Heart left ventricle (tissue), 16 donors: ENCODE results near the gene FOXN3. TPM values are rescaled to one million over a fixed set of nuclear protein-coding genes. Genes with fewer than 3 reads are reported as not detected.
A peak's percentile ranks its signal among the peaks of the same experiment; 100 is the strongest.

Experiments used
- ATAC-seq, 4 donors: fragments of 200-7000 bp; cut with Tn5 transposase; one replicate each; pipeline ENCODE4 v1.9.1; 2020 to 2022; ENCODE audit warnings: moderate library complexity in 4 of 4, mild to moderate bottlenecking in 3 of 4, moderate number of reproducible peaks in 1 of 4
- DNase-seq, 5 donors: peaks; one replicate each; pipeline ENCODE4 v3.0.0-alpha.2; 2020
- H3K27ac ChIP-seq, 12 donors: fragments of 200-600 bp; sonication (generic) in 4 of 12; one replicate each; pipeline versions ENCODE4 v1.5.0 to v1.8.0; 2016 to 2022; ENCODE audit warnings: mild to moderate bottlenecking in 2 of 12
- H3K27me3 ChIP-seq, 9 donors: fragments of 200-600 bp; sonication (generic) in 2 of 9; one replicate each; pipeline versions ENCODE4 v1.5.1 to v1.8.0; 2016 to 2022; ENCODE audit warnings: mild to moderate bottlenecking in 3 of 9
- H3K36me3 ChIP-seq, 9 donors: fragments of 200-600 bp; sonication (generic) in 2 of 9; one replicate each; pipeline versions ENCODE4 v1.5.0 to v1.8.0; 2018 to 2022; ENCODE audit warnings: mild to moderate bottlenecking in 2 of 9
- H3K4me1 ChIP-seq, 12 donors: fragments of 200-600 bp; sonication (generic) in 4 of 12; one replicate each; pipeline versions ENCODE4 v1.5.0 to v1.8.0; 2016 to 2022; ENCODE audit warnings: mild to moderate bottlenecking in 3 of 12
- H3K4me3 ChIP-seq, 12 donors: fragments of 200-600 bp; sonication (generic) in 4 of 12; one replicate each; pipeline versions ENCODE4 v1.5.0 to v1.8.0; 2017 to 2022; ENCODE audit warnings: mild to moderate bottlenecking in 9 of 12, moderate library complexity in 4 of 12
- H3K9me3 ChIP-seq, 12 donors: fragments of 200-600 bp; sonication (generic) in 4 of 12; one replicate each; pipeline versions ENCODE4 v1.5.0 to v1.8.0; 2016 to 2022; ENCODE audit warnings: mild to moderate bottlenecking in 1 of 12
- CTCF ChIP-seq, 12 donors: fragments of 200-600 bp; sonication (generic) in 4 of 12; IDR thresholded peaks; one replicate each; pipeline versions ENCODE4 v1.5.0 to v1.8.0; 2018 to 2022; ENCODE audit warnings: antibody characterized with exemption in 12 of 12, mild to moderate bottlenecking in 5 of 12
- POLR2A ChIP-seq, 2 donors: fragments of 450-650 bp; IDR thresholded peaks; one replicate each; pipeline ENCODE4 v1.6.1; 2017; ENCODE audit warnings: antibody characterized with exemption in 2 of 2, mild to moderate bottlenecking in 2 of 2, moderate library complexity in 2 of 2
- WGBS, 4 donors: extraction: QIAGEN DNeasy Blood & Tissue Kit in 2 of 4; methylation state at CpG; one replicate each; pipeline versions ENCODE4 v1.1.5 to v1.1.7; 2013 to 2018; 5-methylcytosine and 5-hydroxymethylcytosine counted together
- intact Hi-C, 10 donors: fragments of 100-400 bp; cut with DNase I; formaldehyde crosslinking; loops; one replicate each; pipeline versions ENCODE4 v1.11.1 to v1.14.2; 2022
- polyA plus RNA-seq, 2 donors: library from polyadenylated mRNA; stranded (reverse); fragments of 200-250 nt; gene quantifications; one replicate each; pipeline ENCODE4 v1.2.3, GENCODE V29; 2013
- total RNA-seq, 9 donors: library from RNA; depleted of rRNA in 2 of 9; stranded (reverse); fragments of >200 nt in 2 of 9; fragmentation: NEBNext Ultra II Directional in 3 of 9; extraction: Animal tissue kit (Norgen Biotek cat#: 25700) in 3 of 9; gene quantifications; one replicate each; pipeline versions ENCODE4 v1.1.0 to v1.2.4, GENCODE V29; 2016 to 2023
- donor health status: ischemic (EF 13 %, LVEDD 7.1; RV severe dilation, severe dysfunction).
- donor health status: healthy with polysubstance abuse.
- donor health status: DM: no; HTN: yes; CAD: no.
- donor health status: DM: no; HTN: no; CAD: no.
- donor health status: ischemic (EF 25% LVEDD 6.9; RV normal size, moderate dysfunction).
- donor health status: ischemic (EF 25% LVEDD 5.7; RV mildly dilated, moderate dysfunction).
- donor health status: healthy.
- donor health status: DM: yes; HTN: yes; CAD: no.
- donor health status: ischemic (EF 35%, LVEDD 5.7; RV mildly dilated, moderate dysfunction).
- donor health status: nonischemic (EF 11% LVEDD 7.7; RV severe dilation, severe dysfunction).
- donor health status: DM: yes; HTN: yes; CAD: no.
- donor health status: PGD.
- donor health status: ischemic (EF 29% LVEDD 5.4; RV normal size, mild dysfunction).
- donor health status: nonischemic (EF 23%, LVEDD 6.1; RV moderate dilation, normal function).

FOXN3 gene
- total and polyA plus RNA-seq, 11 donors, result 24.4 to 161 (median 111) TPM

- WGBS, 4 donors, result 93 to 97% (median 96%) methylated on average over 9 of the region's 9 CpGs
- no peak for DNase-seq
Measured at GRCh38 chr14:89279649-89280232, 137.3 kb downstream of the FOXN3 start.

GRCh38 chr14:89277203-89277602 lies 139.8 kb downstream of the FOXN3 start:
- no peak for ATAC-seq
- intact Hi-C loops, result loop anchor here in 1 of 10 donors (2.0 kb wide), 1 partner anchor 20 kb away; no protein-coding TSS in a partner anchor
- no peaks in the 10 kb centered on the region for H3K9me3 ChIP-seq
- TF ChIP-seq POLR2A (IDR thresholded peaks at IDR 0.05), result no peak
- no peak overlapping the region for H3K4me3 ChIP-seq
- H3K36me3 ChIP-seq, result peaks cover 0 to 22% (median 6%) of the 10 kb centered on the region in 9 donors
- peaks cover 0 to 36% (median 9%) of the 10 kb centered on the region in 12 donors for H3K4me1 ChIP-seq
- no peak for DNase-seq
- no peak overlapping the region for H3K27ac ChIP-seq
- H3K27me3 ChIP-seq, result no peaks in the 10 kb centered on the region
- 82 to 98% (median 95%) methylated on average over 6 of the region's 6 CpGs for WGBS, 4 donors

More at GRCh38 chr14:89279649-89280232, 137.3 kb downstream of the FOXN3 start:
- Histone ChIP-seq H3K36me3 (peaks cover 0 to 22% (median 6%) of the 10 kb centered on the region in 9 donors), H3K27me3 (no peaks in the 10 kb centered on the region), H3K9me3 (no peaks in the 10 kb centered on the region), H3K4me3 (no peak overlapping the region), H3K4me1 (peaks cover 0 to 21% (median 2%) of the 10 kb centered on the region in 12 donors), H3K27ac (no peak overlapping the region)
- no peak for ATAC-seq
- TF ChIP-seq CTCF (IDR thresholded peaks at IDR 0.05) (no peak), POLR2A (IDR thresholded peaks at IDR 0.05) (no peak)
- intact Hi-C loops, result no loop called here

GRCh38 chr14:89276424-89276975 lies 140.5 kb downstream of the FOXN3 start:
- 79 to 88% (median 84%) methylated on average over 3 of the region's 3 CpGs for WGBS, 4 donors
- no peaks in the 10 kb centered on the region for H3K27me3 ChIP-seq
- H3K36me3 ChIP-seq, result peaks cover 0 to 22% (median 6%) of the 10 kb centered on the region in 9 donors
- no peaks in the 10 kb centered on the region for H3K9me3 ChIP-seq
- no peak overlapping the region for H3K4me3 ChIP-seq
- H3K27ac ChIP-seq, result peak overlapping the region in 1 of 12 donors; percentile 37
- no peak for DNase-seq
- peaks cover 0 to 36% (median 9%) of the 10 kb centered on the region in 12 donors for H3K4me1 ChIP-seq
- TF ChIP-seq CTCF (IDR thresholded peaks at IDR 0.05) (no peak), POLR2A (IDR thresholded peaks at IDR 0.05) (no peak)
- peak in 1 of 4 donors; percentile 54 for ATAC-seq
- intact Hi-C loops, result loop anchor here in 1 of 10 donors (2.0 kb wide), 1 partner anchor 20 kb away; no protein-coding TSS in a partner anchor

- no peak for TF ChIP-seq CTCF (IDR thresholded peaks at IDR 0.05)
- TF ChIP-seq POLR2A (IDR thresholded peaks at IDR 0.05), result no peak
- no peak for DNase-seq
- intact Hi-C loops, result no loop called here
- no peak overlapping the region for H3K4me3 ChIP-seq
- H3K27me3 ChIP-seq, result no peaks in the 10 kb centered on the region
- 69 to 77% (median 74%) methylated on average over 7 of the region's 7 CpGs for WGBS, 4 donors
- no peaks in the 10 kb centered on the region for H3K9me3 ChIP-seq
- ATAC-seq, result no peak
- H3K27ac ChIP-seq, result no peak overlapping the region
- H3K4me1 ChIP-seq, result peaks cover 13 to 67% (median 29%) of the 10 kb centered on the region in 12 donors
- peaks cover 0 to 5% (median 0%) of the 10 kb centered on the region in 9 donors for H3K36me3 ChIP-seq
Measured at GRCh38 chr14:89270439-89271227, 146.4 kb downstream of the FOXN3 start.
